ENCODE measurements around the gene NT5DC4.
"Not testable (repeated sequence)": the region's sequence is repeated elsewhere in the genome, so short reads cannot be mapped to it uniquely, and the experiment has no call there.

NT5DC4 gene

GRCh38 chr2:112699984-112700667 is 20.7 kb upstream of the NT5DC4 start:
- in situ Hi-C loops (cut with MboI; ENCODE audit: low sequenced_read_pairs) = no loop called here

- in situ Hi-C loops (cut with MboI; ENCODE audit: low sequenced_read_pairs) = no loop called here
Observed at GRCh38 chr2:112701052-112701451, 19.8 kb upstream of the NT5DC4 start.

- in situ Hi-C loops (cut with MboI; ENCODE audit: low sequenced_read_pairs) = no loop called here
Observed at GRCh38 chr2:112703684-112704083, 17.1 kb upstream of the NT5DC4 start.

- in situ Hi-C loops (cut with MboI; ENCODE audit: low sequenced_read_pairs) = no loop called here
Observed at GRCh38 chr2:112705575-112705974, 15.2 kb upstream of the NT5DC4 start.

- in situ Hi-C loops (cut with MboI; ENCODE audit: low sequenced_read_pairs) = no loop called here
Observed at GRCh38 chr2:112706170-112706664, 14.6 kb upstream of the NT5DC4 start.

GRCh38 chr2:112706947-112707346 is 13.9 kb upstream of the NT5DC4 start:
- in situ Hi-C loops (cut with MboI; ENCODE audit: low sequenced_read_pairs) = not testable (repeated sequence)

GRCh38 chr2:112708968-112709367 is 11.9 kb upstream of the NT5DC4 start:
- in situ Hi-C loops (cut with MboI; ENCODE audit: low sequenced_read_pairs) = no loop called here

GRCh38 chr2:112709703-112710102 is 11.1 kb upstream of the NT5DC4 start:
- in situ Hi-C loops (cut with MboI; ENCODE audit: low sequenced_read_pairs) = no loop called here

- in situ Hi-C loops (cut with MboI; ENCODE audit: low sequenced_read_pairs) = no loop called here
Observed at GRCh38 chr2:112710956-112711750, 9.7 kb upstream of the NT5DC4 start.

- in situ Hi-C loops (cut with MboI; ENCODE audit: low sequenced_read_pairs) = no loop called here
Observed at GRCh38 chr2:112712465-112712864, 8.4 kb upstream of the NT5DC4 start.

- in situ Hi-C loops (cut with MboI; ENCODE audit: low sequenced_read_pairs) = no loop called here
Observed at GRCh38 chr2:112712903-112713584, 7.8 kb upstream of the NT5DC4 start.

GRCh38 chr2:112713585-112713925 is 7.3 kb upstream of the NT5DC4 start:
- in situ Hi-C loops (cut with MboI; ENCODE audit: low sequenced_read_pairs) = no loop called here

GRCh38 chr2:112713926-112714325 is 6.9 kb upstream of the NT5DC4 start:
- in situ Hi-C loops (cut with MboI; ENCODE audit: low sequenced_read_pairs) = no loop called here

- in situ Hi-C loops (cut with MboI; ENCODE audit: low sequenced_read_pairs) = no loop called here
Observed at GRCh38 chr2:112714331-112714730, 6.5 kb upstream of the NT5DC4 start.

GRCh38 chr2:112714836-112715631 is 5.8 kb upstream of the NT5DC4 start:
- in situ Hi-C loops (cut with MboI; ENCODE audit: low sequenced_read_pairs) = no loop called here

GRCh38 chr2:112716094-112716493 is 4.7 kb upstream of the NT5DC4 start:
- in situ Hi-C loops (cut with MboI; ENCODE audit: low sequenced_read_pairs) = not testable (repeated sequence)

GRCh38 chr2:112716826-112717352 is 3.9 kb upstream of the NT5DC4 start:
- in situ Hi-C loops (cut with MboI; ENCODE audit: low sequenced_read_pairs) = not testable (repeated sequence)

GRCh38 chr2:112718863-112719370 is 1.9 kb upstream of the NT5DC4 start:
- in situ Hi-C loops (cut with MboI; ENCODE audit: low sequenced_read_pairs) = no loop called here

- in situ Hi-C loops (cut with MboI; ENCODE audit: low sequenced_read_pairs) = loop anchor here (5.0 kb wide), 1 partner anchor 100 kb away; no protein-coding TSS in a partner anchor
Observed at GRCh38 chr2:112721819-112722522, 1.2 kb downstream of the NT5DC4 start.
